Neural crest cell (in vitro differentiated cells): ENCODE results near the gene PICK1. TPM values are rescaled to one million over a fixed set of nuclear protein-coding genes. Genes with fewer than 3 reads are reported as not detected.

Experiments
- DNase-seq: peaks from one replicate; pipeline ENCODE4 v3.0.0; 2021; ENCODE audit warnings: low read depth, mixed read lengths, low spot score
- H3K27ac Mint-ChIP-seq: one replicate; pipeline ENCODE4 v1.8.0; 2021; ENCODE audit warnings: mild to moderate bottlenecking, mixed read lengths; ENCODE audit not compliant: unreplicated experiment
- H3K27me3 Mint-ChIP-seq: 2 replicates; pipeline ENCODE4 v1.8.0; 2021; ENCODE audit warnings: low read depth, mild to moderate bottlenecking, mixed read lengths
- H3K36me3 Mint-ChIP-seq: 2 replicates; pipeline ENCODE4 v1.8.0; 2021; ENCODE audit warnings: low read depth, mild to moderate bottlenecking, mixed read lengths
- H3K4me1 Mint-ChIP-seq: 2 replicates; pipeline ENCODE4 v1.8.0; 2021; ENCODE audit warnings: mixed read lengths
- H3K4me3 Mint-ChIP-seq: one replicate; pipeline ENCODE4 v1.8.0; 2021; ENCODE audit warnings: mild to moderate bottlenecking, mixed read lengths
- H3K9me3 Mint-ChIP-seq: 2 replicates; pipeline ENCODE4 v1.8.0; 2021; ENCODE audit warnings: mixed read lengths
- total RNA-seq: library from RNA; stranded (reverse); gene quantifications from 2 replicates; pipeline ENCODE4 v1.2.1, GENCODE V29; 2021
- TF ChIP-seq, protein P1 (sequence below): fragments of 200-600 bp; sonication (generic); conservative IDR thresholded peaks from 2 replicates; pipeline ENCODE4 v1.5.0; 2021; ENCODE audit warnings: antibody characterized with exemption, mild to moderate bottlenecking

PICK1 gene
- total RNA-seq, 1 donor from 2014 or later, result 24.0 TPM

DNA sequence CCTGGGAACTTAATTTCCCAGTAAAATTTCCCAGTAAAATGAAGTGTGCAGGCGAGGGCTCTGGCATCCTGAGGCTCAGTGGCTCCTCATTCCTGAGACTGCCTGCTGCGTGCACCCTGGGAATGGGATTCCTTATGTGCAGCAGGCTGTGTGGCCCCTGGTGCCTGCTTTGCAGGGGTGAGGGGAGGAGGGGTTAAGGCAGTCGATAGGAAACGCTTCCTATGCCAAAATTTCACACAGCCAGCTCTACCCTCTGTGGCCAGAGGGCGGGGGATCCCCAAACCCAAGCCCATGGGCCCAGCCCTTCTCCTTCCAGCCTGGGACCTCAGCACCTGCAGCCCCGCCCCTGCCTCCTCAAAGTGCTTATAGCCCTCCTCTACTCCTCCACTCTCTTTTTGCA is 65.4 kb downstream of the PICK1 start:
- TF ChIP-seq, protein P1, sequence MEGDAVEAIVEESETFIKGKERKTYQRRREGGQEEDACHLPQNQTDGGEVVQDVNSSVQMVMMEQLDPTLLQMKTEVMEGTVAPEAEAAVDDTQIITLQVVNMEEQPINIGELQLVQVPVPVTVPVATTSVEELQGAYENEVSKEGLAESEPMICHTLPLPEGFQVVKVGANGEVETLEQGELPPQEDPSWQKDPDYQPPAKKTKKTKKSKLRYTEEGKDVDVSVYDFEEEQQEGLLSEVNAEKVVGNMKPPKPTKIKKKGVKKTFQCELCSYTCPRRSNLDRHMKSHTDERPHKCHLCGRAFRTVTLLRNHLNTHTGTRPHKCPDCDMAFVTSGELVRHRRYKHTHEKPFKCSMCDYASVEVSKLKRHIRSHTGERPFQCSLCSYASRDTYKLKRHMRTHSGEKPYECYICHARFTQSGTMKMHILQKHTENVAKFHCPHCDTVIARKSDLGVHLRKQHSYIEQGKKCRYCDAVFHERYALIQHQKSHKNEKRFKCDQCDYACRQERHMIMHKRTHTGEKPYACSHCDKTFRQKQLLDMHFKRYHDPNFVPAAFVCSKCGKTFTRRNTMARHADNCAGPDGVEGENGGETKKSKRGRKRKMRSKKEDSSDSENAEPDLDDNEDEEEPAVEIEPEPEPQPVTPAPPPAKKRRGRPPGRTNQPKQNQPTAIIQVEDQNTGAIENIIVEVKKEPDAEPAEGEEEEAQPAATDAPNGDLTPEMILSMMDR, result no peak
- DNase-seq, result no peak
- H3K4me1 Mint-ChIP-seq, result peaks cover 4% of the 10 kb centered on the region
- no peaks in the 10 kb centered on the region for H3K9me3 Mint-ChIP-seq
- no peak overlapping the region for H3K27ac Mint-ChIP-seq
- H3K27me3 Mint-ChIP-seq, result no peaks in the 10 kb centered on the region
- H3K4me3 Mint-ChIP-seq, result no peak overlapping the region
- no peaks in the 10 kb centered on the region for H3K36me3 Mint-ChIP-seq

DNA sequence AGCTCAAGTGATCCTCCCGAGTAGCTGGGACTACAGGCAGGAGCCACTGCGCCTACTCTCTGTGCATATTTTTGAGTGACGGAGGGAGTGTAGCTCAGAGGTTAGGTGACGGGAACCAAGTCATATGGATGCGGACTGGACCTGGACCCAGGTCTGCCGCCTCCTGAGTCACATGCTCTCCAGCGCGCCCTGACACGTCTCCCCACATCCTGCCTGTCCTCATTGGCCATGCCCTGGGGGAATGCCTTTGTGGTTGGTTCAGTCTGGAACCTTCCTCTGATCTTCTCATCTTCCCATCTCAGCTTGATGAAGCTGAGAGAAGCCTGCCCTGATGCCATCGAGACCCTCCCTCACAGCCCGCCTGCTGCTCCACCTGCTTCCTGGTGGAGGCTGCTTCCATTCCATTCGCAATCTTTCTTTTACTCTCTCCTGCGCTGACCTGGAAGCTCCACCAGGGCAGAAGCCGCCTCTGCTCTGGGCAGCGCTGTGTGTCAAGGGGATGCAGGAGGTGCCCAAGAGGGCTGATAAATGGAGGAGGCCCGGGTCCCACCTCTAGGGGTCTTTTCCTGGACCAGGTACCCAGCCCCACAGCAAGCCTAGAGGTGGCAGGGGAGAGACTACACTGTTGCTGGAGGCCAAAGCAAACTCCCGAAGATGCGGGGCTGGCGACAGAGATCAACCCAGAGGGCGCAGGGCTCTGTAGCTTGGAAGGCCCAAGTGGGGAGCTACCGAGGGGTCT is 67.2 kb downstream of the PICK1 start:
- peak overlapping the region; percentile 84 for H3K27ac Mint-ChIP-seq
- no peak overlapping the region for H3K4me3 Mint-ChIP-seq
- TF ChIP-seq, protein P1, result no peak
- no peaks in the 10 kb centered on the region for H3K27me3 Mint-ChIP-seq
- no peaks in the 10 kb centered on the region for H3K9me3 Mint-ChIP-seq
- H3K36me3 Mint-ChIP-seq, result no peaks in the 10 kb centered on the region
- peaks cover 4% of the 10 kb centered on the region for H3K4me1 Mint-ChIP-seq
- no peak for DNase-seq

- H3K36me3 Mint-ChIP-seq, result no peaks in the 10 kb centered on the region
- TF ChIP-seq, protein P1, result no peak
- H3K4me3 Mint-ChIP-seq, result no peak overlapping the region
- no peaks in the 10 kb centered on the region for H3K27me3 Mint-ChIP-seq
- H3K9me3 Mint-ChIP-seq, result no peaks in the 10 kb centered on the region
- H3K4me1 Mint-ChIP-seq, result peaks cover 4% of the 10 kb centered on the region
- no peak for DNase-seq
- no peak overlapping the region for H3K27ac Mint-ChIP-seq
Measured at GRCh38 chr22:38125038-38125610, 67.9 kb downstream of the PICK1 start.

Other genes starting within 250 kb of the PICK1 start
- 53.1 and 55.8 TPM in 2 replicates for gene GCAT, start 249.5 kb upstream of the PICK1 start, total RNA-seq
- gene GALR3, start 234.0 kb upstream of the PICK1 start, total RNA-seq, result 0.49 TPM in 1 of 2 replicates, not detected in the other
- 31.3 and 31.7 TPM in 2 replicates for gene ANKRD54, start 213.1 kb upstream of the PICK1 start, total RNA-seq
- 725 and 748 TPM in 2 replicates for gene EIF3L, start 208.0 kb upstream of the PICK1 start, total RNA-seq
- gene MICALL1, start 151.1 kb upstream of the PICK1 start, total RNA-seq, result 49.1 and 54.4 TPM in 2 replicates
- 0.79 and 1.5 TPM in 2 replicates for gene C22orf23, start 103.8 kb upstream of the PICK1 start, total RNA-seq
- 137 and 143 TPM in 2 replicates for gene POLR2F, start 103.7 kb upstream of the PICK1 start, total RNA-seq
- 279 and 293 TPM in 2 replicates for gene SOX10, start 72.8 kb upstream of the PICK1 start, total RNA-seq
- gene SLC16A8, start 26.8 kb downstream of the PICK1 start, total RNA-seq, result 0.26 TPM in 1 of 2 replicates, not detected in the other
- 0.51 and 0.52 TPM in 2 replicates for gene BAIAP2L2, start 53.3 kb downstream of the PICK1 start, total RNA-seq
- 11.0 and 14.6 TPM in 2 replicates for gene PLA2G6, start 124.4 kb downstream of the PICK1 start, total RNA-seq
- gene MAFF, start 144.6 kb downstream of the PICK1 start, total RNA-seq, result 3.9 and 5.4 TPM in 2 replicates
- gene TMEM184B, start 215.6 kb downstream of the PICK1 start, total RNA-seq, result 58.3 and 60.3 TPM in 2 replicates